ENCODE data around the gene TAF11L3.
"Not testable (repeated sequence)": the region's sequence is repeated elsewhere in the genome, so short reads cannot be mapped to it uniquely, and the experiment has no call there.

TAF11L3 gene

DNA sequence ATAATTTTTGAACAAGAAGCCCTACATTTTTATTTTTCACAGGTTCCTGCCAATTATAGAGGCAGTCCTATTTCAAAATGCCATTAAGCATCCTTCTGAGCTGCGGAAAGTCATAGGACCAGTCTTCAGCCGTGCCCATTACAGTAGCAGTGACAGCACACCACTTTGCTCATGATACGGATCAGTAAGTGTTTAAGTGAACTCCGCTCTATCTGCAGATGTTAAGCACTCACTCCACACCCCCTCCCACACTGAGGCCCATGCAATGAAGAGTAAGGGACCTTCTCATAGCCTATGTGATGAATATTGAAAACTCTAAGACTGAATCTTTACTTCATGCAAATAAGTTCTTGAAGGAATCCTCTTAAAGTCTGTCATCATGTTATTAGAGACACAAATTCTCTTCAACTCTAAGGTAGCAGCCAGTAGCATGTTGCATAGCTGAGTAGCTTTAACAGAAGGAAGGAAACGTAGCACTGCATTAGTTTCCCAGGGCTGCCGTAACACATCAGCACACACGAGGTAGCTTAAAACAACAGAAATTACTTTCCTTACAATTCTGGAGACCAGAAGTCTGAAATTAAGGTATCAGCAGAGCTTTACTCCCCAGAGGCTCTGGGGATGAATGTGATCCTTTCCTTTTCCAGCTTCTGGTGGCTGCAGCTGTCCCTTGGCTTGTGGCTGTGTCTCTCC, 40.4 kb upstream of the TAF11L3 start:
- Histone ChIP-seq H3K27me3 (ENCODE audit: control insufficient read depth, low read length) (peaks cover 3% of the 10 kb centered on the region; the same call in 1 of the 2 replicates), H4K20me1 (ENCODE audit: control insufficient read depth, insufficient read depth, low read depth, low read length) (no peaks in the 10 kb centered on the region), H3K4me2 (ENCODE audit: low read length) (no peak overlapping the region), H3K79me2 (ENCODE audit: control insufficient read depth, low read length) (no peaks in the 10 kb centered on the region), H3K4me3 (ENCODE audit: low read length) (no peak overlapping the region), H3K27ac (ENCODE audit: low read depth, low read length) (no peak overlapping the region), H3K4me1 (ENCODE audit: control insufficient read depth, low read length) (peaks cover 24% of the 10 kb centered on the region), H3F3A (ENCODE audit: control insufficient read depth, insufficient read depth) (no peaks in the 10 kb centered on the region), H3K36me3 (ENCODE audit: control insufficient read depth, low read length) (no peaks in the 10 kb centered on the region), H3K9me2 (replicated peaks; ENCODE audit: control insufficient read depth, low read length) (no peaks in the 10 kb centered on the region), H3K9me3 (ENCODE audit: control insufficient read depth, insufficient read depth, low read length) (no peaks in the 10 kb centered on the region)
- no peak for TF ChIP-seq CTCF (IDR thresholded peaks at IDR 0.05; ENCODE audit: low read depth, low read length, poor library complexity, severe bottlenecking)
- TF ChIP-seq EZH2phosphoT487 (IDR thresholded peaks at IDR 0.05; ENCODE audit: borderline replicate concordance, low read length), result no peak

- peaks cover 9% of the 10 kb centered on the region for H3K4me1 ChIP-seq (ENCODE audit: control insufficient read depth, low read length)
- no peaks in the 10 kb centered on the region for H3K36me3 ChIP-seq (ENCODE audit: control insufficient read depth, low read length)
- H4K20me1 ChIP-seq (ENCODE audit: control insufficient read depth, insufficient read depth, low read depth, low read length), result no peaks in the 10 kb centered on the region
- H3K4me3 ChIP-seq (ENCODE audit: low read length), result no peak overlapping the region
- TF ChIP-seq EZH2phosphoT487 (IDR thresholded peaks at IDR 0.05; ENCODE audit: borderline replicate concordance, low read length) (no peak), CTCF (IDR thresholded peaks at IDR 0.05; ENCODE audit: low read depth, low read length, poor library complexity, severe bottlenecking) (no peak)
- no peak overlapping the region for H3K27ac ChIP-seq (ENCODE audit: low read depth, low read length)
- no peaks in the 10 kb centered on the region for H3K9me3 ChIP-seq (ENCODE audit: control insufficient read depth, insufficient read depth, low read length)
- H3K27me3 ChIP-seq (ENCODE audit: control insufficient read depth, low read length), result peaks cover 3% of the 10 kb centered on the region; the same call in 1 of the 2 replicates
- no peaks in the 10 kb centered on the region for H3K9me2 ChIP-seq (replicated peaks; ENCODE audit: control insufficient read depth, low read length)
- no peaks in the 10 kb centered on the region for H3K79me2 ChIP-seq (ENCODE audit: control insufficient read depth, low read length)
- no peak overlapping the region for H3K4me2 ChIP-seq (ENCODE audit: low read length)
- no peaks in the 10 kb centered on the region for H3F3A ChIP-seq (ENCODE audit: control insufficient read depth, insufficient read depth)
These were observed 36.8 kb upstream of the TAF11L3 start for GRCh38 chr5:17481378-17481777.

- no peaks in the 10 kb centered on the region for H3K36me3 ChIP-seq (ENCODE audit: control insufficient read depth, low read length)
- H4K20me1 ChIP-seq (ENCODE audit: control insufficient read depth, insufficient read depth, low read depth, low read length), result no peaks in the 10 kb centered on the region
- H3K4me3 ChIP-seq (ENCODE audit: low read length), result no peak overlapping the region
- H3K9me3 ChIP-seq (ENCODE audit: control insufficient read depth, insufficient read depth, low read length), result no peaks in the 10 kb centered on the region
- H3K9me2 ChIP-seq (replicated peaks; ENCODE audit: control insufficient read depth, low read length), result no peaks in the 10 kb centered on the region
- H3K79me2 ChIP-seq (ENCODE audit: control insufficient read depth, low read length), result no peaks in the 10 kb centered on the region
- peaks cover 3% of the 10 kb centered on the region; the same call in 1 of the 2 replicates for H3K27me3 ChIP-seq (ENCODE audit: control insufficient read depth, low read length)
- no peaks in the 10 kb centered on the region for H3F3A ChIP-seq (ENCODE audit: control insufficient read depth, insufficient read depth)
- TF ChIP-seq CTCF (IDR thresholded peaks at IDR 0.05; ENCODE audit: low read depth, low read length, poor library complexity, severe bottlenecking) (no peak), EZH2phosphoT487 (IDR thresholded peaks at IDR 0.05; ENCODE audit: borderline replicate concordance, low read length) (no peak)
- no peak overlapping the region for H3K4me2 ChIP-seq (ENCODE audit: low read length)
- H3K4me1 ChIP-seq (ENCODE audit: control insufficient read depth, low read length), result peaks cover 5% of the 10 kb centered on the region
- no peak overlapping the region for H3K27ac ChIP-seq (ENCODE audit: low read depth, low read length)
These were observed 35.4 kb upstream of the TAF11L3 start for GRCh38 chr5:17482790-17483189.

DNA sequence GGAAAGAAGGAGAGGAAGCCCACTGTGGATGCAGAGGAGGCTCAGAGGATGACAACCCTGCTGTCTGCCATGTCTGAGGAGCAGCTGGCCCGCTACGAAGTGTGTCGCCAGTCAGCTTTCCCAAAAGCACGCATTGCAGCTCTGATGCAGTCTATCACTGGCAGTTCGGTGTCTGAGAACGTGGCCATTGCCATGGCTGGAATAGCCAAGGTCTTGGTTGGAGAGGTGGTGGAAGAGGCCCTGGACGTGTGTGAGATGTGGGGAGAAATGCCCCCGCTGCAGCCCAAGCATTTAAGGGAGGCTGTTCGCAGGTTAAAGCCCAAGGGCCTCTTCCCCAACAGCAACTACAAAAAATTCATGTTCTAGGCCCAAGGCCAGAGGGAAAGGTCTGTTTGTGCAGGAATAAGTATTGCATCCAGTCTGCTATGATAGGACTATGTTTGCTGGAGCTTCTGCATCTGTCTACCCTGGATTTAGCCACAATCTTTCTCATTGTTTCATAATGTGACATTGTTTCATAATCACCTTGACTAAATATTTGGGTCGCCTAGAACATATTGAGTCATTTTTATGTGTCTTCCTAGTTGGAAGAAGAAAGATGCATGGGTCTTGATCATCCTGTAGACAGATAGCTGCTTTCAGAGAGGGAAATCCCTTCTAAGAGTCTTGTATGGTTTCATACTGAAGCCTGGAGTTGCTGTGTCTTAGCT, 31.5 kb upstream of the TAF11L3 start:
- H3K79me2 ChIP-seq (ENCODE audit: control insufficient read depth, low read length); H3K9me2 ChIP-seq (replicated peaks; ENCODE audit: control insufficient read depth, low read length); H3K27ac ChIP-seq (ENCODE audit: low read depth, low read length); H3F3A ChIP-seq (ENCODE audit: control insufficient read depth, insufficient read depth); H3K9me3 ChIP-seq (ENCODE audit: control insufficient read depth, insufficient read depth, low read length); H4K20me1 ChIP-seq (ENCODE audit: control insufficient read depth, insufficient read depth, low read depth, low read length); H3K27me3 ChIP-seq (ENCODE audit: control insufficient read depth, low read length); H3K4me1 ChIP-seq (ENCODE audit: control insufficient read depth, low read length); H3K36me3 ChIP-seq (ENCODE audit: control insufficient read depth, low read length); H3K4me3 ChIP-seq (ENCODE audit: low read length); H3K4me2 ChIP-seq (ENCODE audit: low read length): not testable (repeated sequence)
